ENCODE results near the gene TRAPPC14.
"Not testable (repeated sequence)": the region's sequence is repeated elsewhere in the genome, so short reads cannot be mapped to it uniquely, and the experiment has no call there.

Gene TRAPPC14

GRCh38 chr7:100153708-100154535 lies 4.6 kb downstream of the TRAPPC14 start:
- DNase-seq: no peak

- DNase-seq: no peak
These were observed 5.4 kb downstream of the TRAPPC14 start for GRCh38 chr7:100152937-100153666.

GRCh38 chr7:100152404-100152803 lies 6.1 kb downstream of the TRAPPC14 start:
- DNase-seq: no peak

GRCh38 chr7:100148559-100149328 lies 9.8 kb downstream of the TRAPPC14 start, which contains the start of gene LAMTOR4:
Gene LAMTOR4 (plus strand): TSS chr7:100148918. CDS start chr7:100148973, 55 bp downstream.
- DNase-seq: peak; percentile 99

GRCh38 chr7:100148225-100148558 lies 10.3 kb downstream of the TRAPPC14 start:
- DNase-seq: no peak

- DNase-seq: no peak
These were observed 11.2 kb downstream of the TRAPPC14 start for GRCh38 chr7:100147278-100147677.

GRCh38 chr7:100146350-100146749 lies 12.2 kb downstream of the TRAPPC14 start:
- not testable (repeated sequence) for DNase-seq

- DNase-seq: no peak
These were observed 16.1 kb downstream of the TRAPPC14 start for GRCh38 chr7:100142461-100142860.

GRCh38 chr7:100141555-100141949 lies 17.0 kb downstream of the TRAPPC14 start:
- no peak for DNase-seq

- no peak for DNase-seq
These were observed 20.4 kb downstream of the TRAPPC14 start for GRCh38 chr7:100137851-100138760.

- peak; percentile 79 for DNase-seq
These were observed 25.8 kb downstream of the TRAPPC14 start for GRCh38 chr7:100132697-100133151.

- no peak for DNase-seq
These were observed 26.4 kb downstream of the TRAPPC14 start for GRCh38 chr7:100132126-100132525.

GRCh38 chr7:100130608-100131453 lies 27.7 kb downstream of the TRAPPC14 start:
- peak; percentile 84 for DNase-seq

- not testable (repeated sequence) for DNase-seq
These were observed 28.3 kb downstream of the TRAPPC14 start for GRCh38 chr7:100130220-100130607.

- no peak for DNase-seq
These were observed 29.9 kb downstream of the TRAPPC14 start for GRCh38 chr7:100128637-100128963.

- DNase-seq: no peak
These were observed 30.5 kb downstream of the TRAPPC14 start for GRCh38 chr7:100127866-100128636.

- peak; percentile 94 for DNase-seq
These were observed 31.3 kb downstream of the TRAPPC14 start, which contains the start of gene MBLAC1 for GRCh38 chr7:100126931-100127865. Gene MBLAC1 (plus strand): TSS chr7:100126967. CDS start chr7:100127396, 429 bp downstream.

GRCh38 chr7:100126239-100126930 lies 32.1 kb downstream of the TRAPPC14 start:
- no peak for DNase-seq
